NCI-H146 (cell line): ENCODE measurements around the gene RUNDC3A.
A peak's percentile ranks its signal among the peaks of the same experiment; 100 is the strongest.
"Not testable (repeated sequence)": the region's sequence is repeated elsewhere in the genome, so short reads cannot be mapped to it uniquely, and the experiment has no call there.

Experiments used
- DNase-seq: peaks from one replicate; lab custom pipeline; 2025; lab: John Stamatoyannopoulos, UW

The RUNDC3A gene

DNA sequence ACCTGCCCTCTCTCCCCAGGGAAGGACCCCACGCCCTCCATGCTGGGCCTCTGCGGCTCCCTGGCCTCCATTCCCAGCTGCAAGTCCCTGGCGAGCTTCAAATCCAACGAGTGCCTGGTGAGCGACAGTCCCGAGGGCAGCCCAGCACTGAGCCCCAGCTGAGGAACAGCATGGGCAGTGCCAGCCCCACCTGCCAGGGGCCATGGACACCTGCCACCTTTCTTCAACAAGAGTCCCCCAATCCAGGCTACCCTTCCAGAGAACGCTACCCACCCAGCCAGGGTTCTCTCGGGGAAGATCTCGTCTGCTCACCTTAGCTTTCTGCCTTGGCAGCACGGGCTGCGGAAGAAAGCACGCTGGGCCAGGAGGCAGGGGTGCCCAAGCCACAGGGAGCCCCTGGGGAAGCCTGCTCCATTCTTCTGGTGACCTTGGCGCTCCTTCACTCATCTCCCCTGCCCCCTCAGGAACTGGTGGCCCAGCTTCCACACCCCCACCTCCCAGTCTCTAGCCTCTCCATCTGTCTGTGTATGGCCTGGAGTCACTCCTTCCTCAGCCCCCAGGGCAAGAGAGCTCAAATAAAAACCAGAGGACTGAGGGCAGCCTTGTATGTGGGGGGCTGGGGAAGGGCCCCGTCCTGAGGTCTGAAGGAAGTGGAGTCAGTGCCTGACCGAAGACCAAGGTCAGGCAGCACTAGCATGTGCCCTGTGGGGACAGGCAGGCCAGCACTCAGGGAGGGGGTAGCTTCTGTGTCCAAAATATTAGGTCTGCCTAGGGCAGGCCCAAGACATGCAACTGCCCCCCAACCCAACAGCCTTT is 9.9 kb downstream of the RUNDC3A start:
- DNase-seq, result no peak

DNA sequence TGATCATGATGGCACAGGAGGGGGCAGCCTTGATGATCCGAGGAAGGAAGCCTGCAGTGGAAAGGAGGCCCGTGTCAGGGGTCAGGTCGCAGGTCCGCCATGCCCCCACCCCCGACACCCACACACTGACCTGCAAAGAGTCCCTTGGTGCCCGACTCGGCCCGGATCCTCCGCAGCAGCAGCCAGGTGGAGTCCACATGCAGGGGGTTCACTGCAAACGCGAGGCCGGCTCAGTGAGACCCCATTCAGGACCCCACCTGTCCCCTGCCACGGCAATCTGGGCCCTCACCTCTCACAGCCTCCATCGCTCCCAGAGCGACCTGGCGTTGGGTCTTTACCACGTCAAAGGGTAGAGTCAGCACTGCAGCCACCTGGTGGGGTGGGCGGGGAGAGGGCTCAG is 11.7 kb downstream of the RUNDC3A start:
- no peak for DNase-seq

DNA sequence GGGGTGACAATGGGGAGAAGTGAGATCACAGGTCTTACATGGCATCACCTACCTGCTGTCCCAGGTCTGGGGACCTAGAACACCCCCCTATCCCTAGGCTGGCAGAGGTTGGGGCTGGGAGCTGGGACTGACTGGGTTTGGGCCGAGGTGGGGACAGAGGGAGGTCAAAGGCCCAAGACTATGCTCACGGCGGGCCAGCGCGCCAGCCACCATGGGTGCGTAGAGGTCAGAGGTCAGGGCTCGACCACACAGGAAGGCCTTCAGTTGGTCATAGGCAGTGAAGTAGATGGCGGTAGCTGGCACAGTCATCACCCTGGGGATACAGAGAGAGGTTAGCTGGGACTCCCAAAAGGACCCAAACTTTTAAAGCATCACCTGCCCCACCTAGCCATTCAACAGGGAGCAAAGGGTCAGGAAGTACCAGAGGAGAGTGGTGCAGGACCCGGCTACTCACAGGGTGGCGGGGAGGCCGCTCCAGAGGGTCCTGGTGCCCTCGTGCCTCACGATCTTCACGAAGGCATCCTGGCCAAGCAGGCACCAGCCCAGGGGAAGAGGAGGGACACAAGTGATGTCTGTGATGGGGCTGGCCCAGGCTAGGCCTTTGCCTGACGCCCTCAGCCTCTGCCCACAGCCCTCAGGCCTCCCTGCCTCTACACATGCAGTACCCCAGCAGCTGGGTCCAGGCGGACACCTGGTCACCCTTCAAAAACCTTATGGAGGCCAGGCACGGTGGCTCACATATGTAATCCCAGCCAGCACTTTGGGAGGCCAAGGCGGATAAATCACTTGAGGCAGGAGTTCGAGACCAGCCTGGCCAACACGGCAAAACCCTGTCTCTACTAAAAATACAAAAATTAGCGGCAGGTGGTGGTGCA is 13.1 kb downstream of the RUNDC3A start:
- no peak for DNase-seq

DNA sequence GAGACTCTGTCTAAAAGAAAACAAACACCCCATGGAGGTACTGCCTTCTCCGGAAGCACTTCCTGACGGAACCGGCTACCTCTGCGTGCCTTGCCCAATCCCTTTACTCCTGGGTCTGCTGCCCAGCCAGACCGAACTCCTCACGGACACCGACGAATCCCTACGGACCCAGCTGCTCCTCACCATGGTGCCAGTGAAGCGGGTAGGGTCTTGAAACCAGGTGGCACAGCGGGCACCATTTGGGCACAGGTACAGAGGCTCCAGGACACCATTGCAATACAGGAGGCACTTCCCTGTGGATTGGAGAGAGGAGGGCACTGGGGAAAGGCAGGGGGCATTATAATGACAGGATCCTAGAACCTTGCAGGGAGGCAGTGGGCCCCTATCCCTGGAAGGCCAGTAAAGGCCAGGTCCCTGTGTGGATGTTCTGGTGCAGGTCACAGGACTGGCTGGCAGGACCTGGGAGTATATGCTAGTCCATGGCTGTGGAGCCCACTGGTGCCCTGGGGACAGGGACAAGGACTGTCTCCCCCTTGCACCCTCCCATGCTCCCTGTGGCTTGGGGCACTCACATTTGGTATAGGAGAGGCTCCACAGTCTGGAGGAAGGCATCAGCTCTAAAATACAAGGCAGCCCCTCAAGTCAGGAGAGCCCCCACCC is 14.0 kb downstream of the RUNDC3A start:
- DNase-seq, result no peak

DNA sequence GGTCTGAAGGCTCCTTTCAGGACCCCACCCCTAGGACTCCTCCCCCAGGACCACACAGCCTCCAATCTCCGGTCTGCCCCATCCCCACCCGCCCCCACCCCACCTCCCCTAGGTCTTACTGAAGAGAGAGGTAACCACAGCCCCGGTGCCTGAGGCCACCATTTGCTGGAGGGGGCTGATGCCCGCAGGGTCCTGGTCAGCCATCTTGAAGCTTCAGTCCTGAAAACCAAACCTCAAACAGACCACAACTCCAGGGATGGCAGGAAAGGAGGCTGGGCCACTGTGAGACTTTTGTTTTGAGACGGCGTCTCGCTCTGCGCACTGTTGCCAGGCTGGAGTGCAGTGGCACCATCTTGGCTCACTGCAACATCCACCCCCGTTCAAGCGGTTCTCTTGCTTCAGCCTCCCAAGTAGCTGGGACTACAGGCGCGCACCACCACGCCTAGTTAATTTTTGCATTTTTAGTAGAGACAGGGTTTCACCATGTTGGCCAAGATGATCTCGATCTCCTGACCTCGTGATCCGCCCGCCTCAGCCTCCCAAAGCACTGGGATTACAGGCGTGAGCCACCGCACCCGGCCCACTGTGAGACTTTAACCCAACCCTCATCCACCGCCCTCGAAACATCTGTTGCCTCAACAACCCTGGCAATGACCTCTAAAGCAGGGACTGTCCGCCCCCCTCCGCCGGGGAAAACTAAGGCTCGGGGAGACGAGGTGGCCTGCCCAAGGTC is 15.1 kb downstream of the RUNDC3A start:
- no peak for DNase-seq

DNA sequence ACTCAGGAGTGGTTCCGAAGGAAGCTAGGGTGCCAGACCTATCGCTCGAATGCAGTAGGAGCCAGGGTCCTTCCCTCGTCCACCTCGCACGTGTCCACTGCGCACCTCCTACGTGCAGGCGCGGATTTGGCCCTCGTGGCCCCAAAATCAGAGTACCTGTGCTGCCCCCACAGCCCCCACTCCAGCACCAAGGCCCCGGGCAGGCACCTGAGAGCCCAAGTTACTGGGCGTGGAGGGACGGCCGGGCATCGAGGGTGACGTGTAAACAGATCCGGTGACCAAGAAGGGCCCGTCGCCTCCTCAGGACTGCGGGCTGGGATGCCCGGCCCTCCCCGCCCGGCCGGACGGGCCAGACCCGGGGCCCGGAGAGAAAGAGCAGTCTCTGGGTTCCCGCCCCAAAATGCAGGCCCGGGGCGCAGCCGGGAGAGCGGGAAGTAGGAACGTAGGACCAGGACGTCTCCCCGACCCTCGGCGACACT is 15.7 kb downstream of the RUNDC3A start:
- DNase-seq, result peak; percentile 45

DNA sequence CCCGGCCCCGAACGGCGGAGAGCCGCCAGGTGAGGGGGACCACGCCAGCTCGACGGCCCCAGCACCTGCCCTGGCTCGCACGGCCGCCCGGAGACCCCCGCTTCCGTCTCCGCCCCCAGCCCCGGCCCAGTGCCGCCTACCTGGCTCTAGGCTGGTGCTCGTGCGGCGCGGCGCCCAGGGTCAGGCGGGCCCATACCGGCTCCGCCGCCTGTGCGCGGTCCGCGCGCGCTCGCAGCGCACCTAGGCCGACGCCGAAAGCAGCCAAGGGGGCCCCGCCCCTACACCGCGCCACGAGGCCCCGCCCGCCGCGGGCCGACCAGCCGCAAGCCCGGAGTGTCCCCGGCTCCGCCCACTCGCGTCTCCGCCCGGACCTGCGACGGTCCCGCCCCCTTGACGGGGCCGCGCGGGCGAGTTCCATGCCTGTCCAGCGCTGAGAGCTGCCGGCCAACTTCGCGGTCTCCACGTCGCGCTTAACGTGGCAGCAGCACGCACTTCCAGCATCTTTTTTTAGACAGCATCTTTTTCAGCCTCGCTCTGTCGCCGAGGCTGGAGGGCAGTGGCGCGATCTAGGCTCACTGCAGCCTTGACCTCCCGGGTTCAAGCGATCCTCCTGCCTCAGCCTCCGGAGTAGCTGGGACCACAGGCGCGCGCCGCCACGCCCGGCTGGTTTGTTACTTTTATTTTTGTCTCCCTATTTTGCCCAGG is 16.3 kb downstream of the RUNDC3A start, which contains the start of gene SLC25A39:
Gene SLC25A39, minus strand, starts transcription at position 253 of the 705 bp plus-strand sequence. CDS start 1,261 bp downstream, outside the sequence.
- peak; percentile 93 for DNase-seq

DNA sequence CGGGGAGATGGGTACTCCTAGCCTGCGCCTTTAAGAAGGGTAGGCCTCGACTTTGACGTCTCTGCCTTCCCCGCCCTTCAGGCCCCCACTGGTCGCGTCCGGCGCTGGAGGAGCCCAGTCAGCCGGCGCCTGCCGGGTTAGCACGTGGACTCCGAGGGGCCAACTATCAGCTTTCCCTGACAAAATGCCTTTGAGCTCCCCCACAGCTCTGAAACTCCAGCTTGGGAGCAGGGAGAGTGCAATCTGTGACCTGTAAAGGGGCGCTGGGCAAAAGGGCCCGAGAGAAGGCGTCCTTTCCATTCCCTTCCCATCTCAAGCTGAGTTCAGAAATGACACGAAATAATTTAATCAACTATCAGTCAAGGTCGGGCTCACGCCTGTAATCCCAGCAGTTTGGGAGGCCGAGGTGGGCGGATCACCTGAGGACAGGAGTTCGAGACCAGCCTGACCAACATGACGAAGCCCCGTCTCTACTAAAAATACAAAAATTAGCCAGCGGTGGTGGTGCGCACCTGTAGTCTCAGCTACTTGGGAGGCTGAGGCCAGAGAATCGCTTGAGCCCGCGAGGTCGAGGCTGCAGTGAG is 18.6 kb downstream of the RUNDC3A start:
- peak; percentile 95 for DNase-seq

DNA sequence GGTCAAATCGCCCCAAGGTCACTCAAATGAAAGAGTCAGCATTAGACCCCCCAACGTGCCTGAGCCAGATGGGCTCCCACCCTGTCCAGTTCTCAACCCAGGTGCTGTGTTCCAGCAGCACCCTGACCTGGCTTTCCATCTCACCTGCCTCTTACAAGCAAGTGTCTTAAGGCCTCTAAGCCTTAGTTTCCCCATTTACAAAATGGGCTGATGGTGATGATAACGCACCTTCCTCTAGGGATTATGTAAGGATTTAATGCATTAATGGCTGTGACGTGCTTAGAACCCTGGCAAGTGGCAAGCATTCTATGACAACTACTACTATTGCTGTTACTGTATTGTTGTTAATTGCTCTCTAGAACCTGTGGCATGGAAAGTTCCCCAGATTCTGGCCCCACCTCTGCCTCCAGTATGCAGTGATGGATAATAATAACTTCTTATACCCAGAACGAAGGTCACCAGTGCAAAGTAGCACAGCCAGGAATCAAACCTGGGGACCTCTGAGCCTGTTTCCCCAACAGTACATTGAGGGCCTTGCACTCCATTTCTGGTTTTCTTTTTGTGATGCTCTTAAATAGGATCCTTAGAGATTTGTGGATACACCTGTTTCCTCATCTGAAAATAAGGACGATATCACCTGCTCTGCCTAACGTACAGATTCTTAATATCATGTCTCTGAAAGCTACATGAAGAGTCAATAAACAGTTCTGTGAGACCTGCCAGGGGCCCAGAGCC is 19.5 kb downstream of the RUNDC3A start:
- no peak for DNase-seq

DNA sequence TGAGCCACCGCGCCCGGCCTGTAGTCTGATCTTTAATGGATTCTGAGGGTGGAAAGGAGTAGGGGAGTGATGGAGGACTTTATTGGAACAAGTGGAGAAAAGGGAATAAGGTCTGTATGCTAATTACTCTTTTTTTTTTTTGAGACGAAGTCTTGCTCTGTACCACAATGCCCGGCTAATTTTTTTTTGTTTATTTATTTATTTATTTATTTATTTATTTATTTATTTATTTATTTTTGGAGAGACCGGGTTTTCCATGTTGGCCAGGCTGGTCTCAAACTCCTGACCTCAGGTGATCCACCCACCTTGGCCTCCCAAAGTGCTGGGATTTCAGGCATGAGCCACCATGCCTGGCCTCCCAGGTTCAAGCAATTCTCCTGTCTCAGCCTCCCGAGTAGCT is 21.1 kb downstream of the RUNDC3A start:
- DNase-seq, result not testable (repeated sequence)

DNA sequence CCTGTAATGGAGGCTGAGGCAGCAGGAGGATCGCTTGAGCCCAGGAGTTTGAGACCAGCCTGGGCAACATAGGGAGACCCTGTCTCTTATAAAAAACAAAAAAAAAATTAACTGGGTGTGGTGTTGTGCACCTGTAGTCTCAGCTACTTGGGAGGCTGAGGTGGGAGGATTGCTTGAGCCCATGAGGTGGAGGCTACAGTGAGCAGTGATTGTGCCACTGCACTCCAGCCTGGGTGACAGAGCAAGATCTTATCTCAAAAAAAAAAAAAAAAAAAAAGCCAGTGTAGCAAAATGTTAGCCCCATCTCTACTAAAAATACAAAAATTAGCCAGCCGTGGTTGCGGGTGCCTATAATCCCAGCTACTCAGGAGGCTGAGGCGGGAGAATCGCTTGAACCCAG is 21.9 kb downstream of the RUNDC3A start:
- not testable (repeated sequence) for DNase-seq

DNA sequence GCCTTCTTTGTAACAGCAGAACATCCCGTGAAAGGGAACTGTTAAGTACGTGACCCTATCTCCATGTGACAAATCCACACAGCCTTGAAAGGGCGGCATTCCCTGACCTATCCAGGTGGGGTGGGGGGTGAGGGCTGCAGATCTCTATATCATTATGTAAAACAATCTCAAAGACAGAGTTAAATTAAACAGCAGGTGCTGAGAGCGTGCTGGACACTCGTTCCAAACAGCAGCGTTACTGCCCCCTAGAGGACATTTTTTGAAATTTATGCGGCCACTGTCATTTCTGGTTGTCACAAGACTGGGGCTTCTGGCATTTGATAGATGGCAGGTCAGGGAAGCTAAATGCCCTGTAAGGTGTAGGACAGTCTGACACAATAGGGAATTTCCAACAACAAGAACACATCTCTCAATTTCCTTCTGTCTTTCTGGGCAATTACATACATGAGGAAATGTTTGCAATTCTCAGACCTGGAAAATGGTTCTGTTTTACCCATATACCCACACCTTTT is 22.9 kb downstream of the RUNDC3A start:
- DNase-seq, result peak; percentile 82

DNA sequence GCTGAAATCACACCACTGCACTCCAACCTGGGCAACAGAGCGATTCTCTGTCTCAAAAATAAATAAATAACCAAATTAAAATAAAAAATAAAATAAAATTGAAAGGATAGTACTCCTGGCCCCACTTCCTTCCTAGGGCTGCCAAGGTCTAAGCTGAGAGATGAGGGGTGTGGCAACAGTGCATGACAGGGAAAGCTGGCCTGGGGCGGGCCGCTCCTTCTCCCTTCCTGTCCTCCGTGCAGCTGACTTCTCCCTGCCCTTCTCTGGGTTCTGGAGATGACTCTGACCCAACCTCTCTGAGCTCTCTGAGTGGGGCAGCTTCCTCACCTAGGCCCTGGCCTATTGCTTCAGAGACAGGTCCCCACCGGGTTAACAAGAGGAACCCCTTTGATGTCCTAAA is 25.0 kb downstream of the RUNDC3A start:
- no peak for DNase-seq

DNA sequence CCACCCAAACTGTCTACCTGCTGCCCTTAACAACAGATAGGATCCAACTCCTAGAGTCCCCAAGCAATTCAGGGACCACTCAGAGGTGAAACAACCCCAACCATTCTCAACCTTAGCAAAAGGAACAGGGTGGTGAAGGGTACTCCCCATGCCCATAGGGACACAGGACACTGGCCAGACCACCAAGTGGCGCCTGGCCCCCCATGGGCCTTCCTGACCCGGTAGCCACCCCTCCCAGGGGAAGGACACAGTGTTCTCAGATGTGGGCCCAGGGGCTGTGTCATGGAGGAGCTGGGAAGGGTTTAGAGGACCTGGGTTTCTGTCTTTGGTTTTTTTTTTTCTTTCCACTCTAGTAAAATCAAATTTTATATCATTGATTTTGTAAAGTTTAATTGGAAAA is 25.9 kb downstream of the RUNDC3A start:
- no peak for DNase-seq

DNA sequence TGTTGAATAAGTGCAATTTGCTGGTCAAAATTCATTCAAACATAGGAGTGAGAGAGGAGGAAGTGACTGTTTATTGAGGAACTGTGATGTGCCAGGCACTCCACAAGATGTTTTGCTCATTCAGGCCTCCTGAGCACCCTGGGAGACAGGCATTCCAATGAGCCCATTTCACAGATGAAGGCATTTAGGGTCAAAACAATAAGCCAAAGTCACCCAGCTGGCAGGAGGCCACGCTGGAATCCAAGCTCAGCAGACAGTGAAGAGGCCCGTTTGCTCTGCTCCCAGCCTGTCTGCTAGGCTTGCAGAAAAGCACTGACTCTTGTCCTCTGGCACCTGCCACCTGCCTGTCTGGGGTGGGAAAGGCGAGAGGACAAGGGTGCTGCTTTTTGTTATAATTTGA is 26.3 kb downstream of the RUNDC3A start:
- DNase-seq, result no peak

DNA sequence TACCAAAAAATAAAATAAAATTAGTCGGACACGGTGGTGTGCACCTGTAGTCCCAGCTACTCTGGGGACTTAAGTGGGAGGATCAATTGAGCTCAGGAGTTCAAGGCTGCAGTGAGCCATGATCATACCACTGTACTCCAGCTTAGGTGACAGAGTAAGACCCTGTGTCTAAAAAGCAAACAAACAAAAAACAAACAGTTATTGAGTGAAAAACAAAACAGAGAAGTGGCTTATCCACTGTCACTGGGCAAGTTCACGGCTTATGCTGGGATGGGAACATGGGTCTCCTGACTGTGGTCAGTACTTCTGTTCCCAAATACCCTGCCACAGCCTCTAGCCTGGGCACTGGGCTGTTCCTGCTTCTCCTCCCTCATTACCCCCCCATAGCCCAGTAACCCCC is 27.2 kb downstream of the RUNDC3A start:
- no peak for DNase-seq

DNA sequence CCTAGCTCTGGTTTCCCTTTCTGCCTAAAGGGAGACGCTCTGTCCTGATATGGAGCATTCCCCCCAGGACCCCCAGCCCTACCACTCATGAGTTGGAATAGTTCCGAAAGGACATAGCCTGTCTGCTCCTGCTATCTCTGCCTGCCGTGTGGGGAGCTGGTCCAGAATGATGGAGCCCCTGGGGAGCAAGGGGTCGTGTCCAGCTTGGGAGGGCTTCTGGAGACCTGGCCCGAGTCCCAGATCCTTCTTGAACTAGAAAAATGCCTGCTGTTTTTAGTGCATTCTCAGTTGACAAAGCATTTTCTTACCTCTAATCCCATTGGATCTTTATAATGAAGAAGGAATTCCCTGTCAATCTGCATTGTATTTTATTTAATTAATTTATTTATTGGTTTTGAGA is 27.6 kb downstream of the RUNDC3A start:
- DNase-seq, result no peak

DNA sequence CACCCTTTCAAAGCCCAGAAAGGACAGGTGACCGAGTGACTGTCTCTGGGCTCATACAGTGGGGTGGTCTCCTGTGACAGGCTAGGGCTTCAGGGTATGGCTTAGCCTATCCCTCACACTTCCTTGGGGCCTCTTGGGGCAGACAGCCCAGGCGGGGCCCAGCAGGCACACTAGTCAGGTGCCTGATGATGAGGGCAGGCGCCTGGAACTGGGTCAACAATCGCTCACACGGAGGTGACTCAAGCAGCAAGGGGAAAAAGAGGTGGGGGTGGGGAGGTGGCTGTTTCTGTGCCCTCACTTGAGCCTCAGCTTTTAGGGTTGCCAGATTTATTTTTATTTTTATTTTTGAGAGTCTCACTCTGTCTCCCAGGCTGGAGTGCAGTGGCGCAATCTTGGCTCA is 30.3 kb downstream of the RUNDC3A start:
- no peak for DNase-seq

DNA sequence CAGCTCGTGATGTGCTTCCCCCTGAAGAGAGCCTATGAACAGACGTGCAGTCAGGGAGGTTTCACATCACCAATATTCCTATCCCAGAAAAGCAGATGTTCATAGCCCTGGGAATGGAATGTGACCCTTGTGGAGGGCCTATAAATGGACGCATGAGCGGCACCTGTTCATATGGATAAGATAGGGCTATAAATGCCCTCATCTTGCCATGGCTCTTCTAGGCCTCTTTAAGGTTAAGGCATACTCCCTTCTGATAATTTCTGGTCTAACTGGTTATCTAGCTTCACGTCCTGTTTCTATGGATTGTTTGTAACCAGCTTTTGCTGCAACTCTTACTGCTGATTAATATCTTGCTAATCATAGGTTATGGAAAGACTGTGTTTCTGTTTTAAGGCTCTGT is 32.2 kb downstream of the RUNDC3A start:
- DNase-seq, result not testable (repeated sequence)
